Activated naive CD4-positive, alpha-beta T cell treated with anti-CD3 and anti-CD28 coated beads for 36 hours (primary cell): ENCODE results near the gene SIK2. TPM values are rescaled to one million over a fixed set of nuclear protein-coding genes. Genes with fewer than 3 reads are reported as not detected.

Experiments
- CTCF ChIA-PET: fragments of 350-600 bp; sonication (Branson Sonifier 250); formaldehyde crosslinking; loops from one replicate; lab custom pipeline; 2021; ENCODE audit warnings: antibody characterized with exemption; lab: Charles Lee
- DNase-seq: peaks from one replicate; pipeline ENCODE4 v3.0.0-alpha.2; 2020
- H3K27ac Mint-ChIP-seq: one replicate; pipeline ENCODE4 v1.8.0; 2021; ENCODE audit warnings: mild to moderate bottlenecking, mixed read lengths
- H3K27me3 Mint-ChIP-seq: one replicate; pipeline ENCODE4 v1.8.0; 2021; ENCODE audit warnings: low read depth, mixed read lengths
- H3K36me3 Mint-ChIP-seq: one replicate; pipeline ENCODE4 v1.8.0; 2021; ENCODE audit warnings: low read depth, mixed read lengths
- H3K4me1 Mint-ChIP-seq: one replicate; pipeline ENCODE4 v1.8.0; 2021; ENCODE audit warnings: low read depth, mixed read lengths
- H3K4me3 Mint-ChIP-seq: one replicate; pipeline ENCODE4 v1.8.0; 2021; ENCODE audit warnings: mild to moderate bottlenecking, moderate library complexity, mixed read lengths
- H3K9me3 Mint-ChIP-seq: one replicate; pipeline ENCODE4 v1.8.0; 2021; ENCODE audit warnings: mixed read lengths
- intact Hi-C: fragments of 100-400 bp; cut with micrococcal nuclease; formaldehyde crosslinking; loops from one replicate; pipeline ENCODE4 v1.15.1; 2023
- total RNA-seq, 2 experiments: library from RNA; stranded (reverse); gene quantifications; one replicate each; pipeline ENCODE4 v1.2.3, GENCODE V29; 2021

The SIK2 gene
- total RNA-seq, 2 experiments from 2014 or later, result 3.5 to 3.8 TPM

DNA sequence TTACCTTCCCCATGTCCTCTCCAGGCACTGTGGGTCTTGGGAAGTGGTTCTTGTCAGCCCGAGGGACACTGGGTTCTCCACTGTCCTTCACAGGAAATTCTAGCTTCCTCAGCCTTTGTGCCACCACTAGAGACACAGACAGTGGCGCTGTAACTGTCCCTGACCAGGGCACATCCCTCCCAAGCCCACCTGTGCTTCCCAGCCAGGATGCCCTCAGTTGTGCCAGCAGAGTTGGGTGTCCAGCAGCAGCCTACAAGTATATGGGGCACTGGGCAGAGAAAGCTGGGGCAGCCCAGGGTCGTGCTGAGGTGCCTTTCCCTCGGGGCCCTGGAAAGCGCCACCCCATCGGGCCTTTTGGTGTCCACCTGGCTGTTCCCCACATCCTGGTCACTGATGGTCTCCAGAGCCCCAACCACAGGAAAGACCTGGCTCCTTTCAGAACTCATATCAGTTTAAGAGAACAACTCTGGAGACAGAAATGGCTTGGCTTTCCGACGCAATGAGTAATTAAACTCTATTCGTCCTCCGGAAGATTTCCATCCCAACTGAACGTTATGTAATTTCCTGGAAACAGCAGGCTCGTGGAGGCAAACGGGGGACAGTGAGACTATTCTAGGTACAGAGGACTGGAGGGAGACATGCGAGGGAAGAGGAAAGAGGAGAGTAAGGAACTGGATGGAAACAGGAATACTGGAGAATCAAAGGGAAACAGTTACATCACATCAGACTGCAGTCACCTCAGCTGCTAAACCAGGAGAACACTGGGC is 135.4 kb downstream of the SIK2 start:
- Mint-ChIP-seq H3K4me1 (peaks cover 9% of the 10 kb centered on the region), H3K9me3 (no peaks in the 10 kb centered on the region), H3K36me3 (peaks cover 18% of the 10 kb centered on the region), H3K4me3 (no peak overlapping the region), H3K27ac (no peak overlapping the region), H3K27me3 (no peaks in the 10 kb centered on the region)
- DNase-seq, result no peak
- intact Hi-C loops, result no loop called here
- CTCF ChIA-PET, result no interaction called here

- no peak overlapping the region for H3K4me3 Mint-ChIP-seq
- no peak overlapping the region for H3K27ac Mint-ChIP-seq
- CTCF ChIA-PET, result no interaction called here
- H3K9me3 Mint-ChIP-seq, result no peaks in the 10 kb centered on the region
- no peaks in the 10 kb centered on the region for H3K27me3 Mint-ChIP-seq
- intact Hi-C loops, result no loop called here
- H3K4me1 Mint-ChIP-seq, result peaks cover 9% of the 10 kb centered on the region
- peaks cover 22% of the 10 kb centered on the region for H3K36me3 Mint-ChIP-seq
- no peak for DNase-seq
These were observed 137.1 kb downstream of the SIK2 start for GRCh38 chr11:111739299-111739698.

GRCh38 chr11:111741751-111742150 is 139.5 kb downstream of the SIK2 start:
- no peak overlapping the region for H3K4me3 Mint-ChIP-seq
- DNase-seq, result no peak
- CTCF ChIA-PET, result no interaction called here
- H3K4me1 Mint-ChIP-seq, result peaks cover 3% of the 10 kb centered on the region
- H3K9me3 Mint-ChIP-seq, result peaks cover under 1% of the 10 kb centered on the region
- H3K36me3 Mint-ChIP-seq, result peaks cover 34% of the 10 kb centered on the region
- intact Hi-C loops, result no loop called here
- H3K27me3 Mint-ChIP-seq, result no peaks in the 10 kb centered on the region
- no peak overlapping the region for H3K27ac Mint-ChIP-seq

DNA sequence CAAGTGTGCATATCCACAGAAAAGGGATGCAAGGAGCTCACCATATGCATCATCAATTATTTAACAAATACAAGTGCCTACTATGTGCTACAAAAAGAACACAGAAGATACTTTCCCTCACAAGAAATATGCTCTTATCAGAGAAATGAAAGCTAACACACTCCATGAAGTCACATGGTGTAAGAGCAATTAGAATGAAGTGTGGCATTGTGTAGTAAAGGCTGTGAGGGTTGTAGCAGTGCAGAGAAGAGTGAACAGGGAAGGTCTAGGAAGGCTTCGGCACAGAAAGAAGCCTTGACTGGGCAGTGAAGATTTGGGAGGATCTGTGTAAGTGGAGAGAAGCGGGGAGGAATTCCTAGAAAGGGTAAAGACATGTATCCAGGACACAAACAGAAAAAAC is 141.5 kb downstream of the SIK2 start:
- intact Hi-C loops, result no loop called here
- peaks cover 44% of the 10 kb centered on the region for H3K36me3 Mint-ChIP-seq
- no peak for DNase-seq
- H3K4me1 Mint-ChIP-seq, result no peaks in the 10 kb centered on the region
- CTCF ChIA-PET, result interaction anchor here (1.0 kb wide), 1 partner anchor 98 kb away, joined by 3 read pairs; no protein-coding TSS in a partner anchor
- H3K27me3 Mint-ChIP-seq, result no peaks in the 10 kb centered on the region
- no peak overlapping the region for H3K4me3 Mint-ChIP-seq
- no peak overlapping the region for H3K27ac Mint-ChIP-seq
- peaks cover 2% of the 10 kb centered on the region for H3K9me3 Mint-ChIP-seq

GRCh38 chr11:111745719-111746504 is 143.7 kb downstream of the SIK2 start:
- no peak overlapping the region for H3K4me3 Mint-ChIP-seq
- H3K27ac Mint-ChIP-seq, result no peak overlapping the region
- peaks cover 2% of the 10 kb centered on the region for H3K9me3 Mint-ChIP-seq
- no peak for DNase-seq
- H3K36me3 Mint-ChIP-seq, result peaks cover 50% of the 10 kb centered on the region
- no peaks in the 10 kb centered on the region for H3K4me1 Mint-ChIP-seq
- CTCF ChIA-PET, result interaction anchor here (0.8 kb wide), 1 partner anchor 32 kb away, joined by 3 read pairs; no protein-coding TSS in a partner anchor
- no peaks in the 10 kb centered on the region for H3K27me3 Mint-ChIP-seq
- intact Hi-C loops, result no loop called here

DNA sequence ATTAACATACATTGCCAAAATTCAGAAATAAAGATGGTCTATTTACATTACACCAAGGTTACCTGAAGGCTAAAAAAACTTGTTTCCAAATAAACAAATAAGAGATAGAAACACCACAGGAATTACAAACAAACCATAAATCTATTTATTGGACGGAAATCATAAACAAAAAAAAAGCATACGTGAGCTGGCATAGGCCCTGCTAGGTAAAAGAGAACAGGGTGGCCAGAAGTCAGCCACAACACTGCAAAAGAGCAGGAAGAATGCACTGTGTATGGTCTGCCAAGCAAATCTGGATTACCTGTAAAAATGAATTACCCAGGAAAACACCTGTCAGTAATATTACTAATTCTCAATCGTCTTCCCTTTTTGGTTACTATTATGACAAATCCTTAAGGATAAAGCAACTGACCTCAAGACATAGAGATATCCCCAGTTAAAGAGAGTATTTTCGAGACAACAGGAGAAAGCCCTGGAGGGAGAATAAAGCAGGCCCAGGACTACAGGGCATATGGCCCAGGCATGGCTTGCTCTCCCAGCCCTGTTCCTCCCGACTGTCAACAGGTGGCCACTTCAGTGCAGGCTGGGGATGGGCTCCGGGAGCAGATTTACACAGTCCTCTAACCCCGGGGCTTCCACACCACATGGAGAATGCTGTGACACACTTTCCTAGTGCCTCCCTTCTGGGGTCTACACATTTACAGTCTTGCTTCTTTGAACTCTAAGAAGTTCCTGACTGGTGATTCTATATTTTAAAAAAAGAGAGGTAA is 146.0 kb downstream of the SIK2 start:
- DNase-seq, result no peak
- no peaks in the 10 kb centered on the region for H3K27me3 Mint-ChIP-seq
- no peak overlapping the region for H3K4me3 Mint-ChIP-seq
- CTCF ChIA-PET, result no interaction called here
- intact Hi-C loops, result no loop called here
- H3K4me1 Mint-ChIP-seq, result no peaks in the 10 kb centered on the region
- no peak overlapping the region for H3K27ac Mint-ChIP-seq
- H3K36me3 Mint-ChIP-seq, result peaks cover 49% of the 10 kb centered on the region
- peaks cover 2% of the 10 kb centered on the region for H3K9me3 Mint-ChIP-seq

DNA sequence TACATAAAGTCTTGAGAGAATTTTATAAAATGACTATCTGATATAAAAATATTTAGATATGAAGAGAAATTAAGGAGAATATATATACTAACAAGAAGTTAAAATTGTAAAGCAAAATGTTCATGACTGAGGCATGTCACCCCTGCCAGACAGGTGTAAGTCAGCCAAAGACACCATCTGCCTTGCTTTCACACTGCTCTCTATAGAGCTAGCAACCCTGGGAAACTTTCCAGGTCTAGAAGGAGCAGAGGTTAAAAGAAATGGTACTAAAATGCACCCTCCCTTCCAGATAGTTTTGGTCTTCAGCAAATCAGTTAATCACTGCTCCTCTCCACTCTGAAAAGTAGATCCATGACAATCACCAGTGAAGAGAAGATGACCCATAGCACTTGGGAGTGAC is 147.4 kb downstream of the SIK2 start:
- H3K9me3 Mint-ChIP-seq, result peaks cover 2% of the 10 kb centered on the region
- DNase-seq, result no peak
- CTCF ChIA-PET, result no interaction called here
- no peaks in the 10 kb centered on the region for H3K4me1 Mint-ChIP-seq
- intact Hi-C loops, result no loop called here
- no peak overlapping the region for H3K27ac Mint-ChIP-seq
- no peaks in the 10 kb centered on the region for H3K27me3 Mint-ChIP-seq
- peaks cover 49% of the 10 kb centered on the region for H3K36me3 Mint-ChIP-seq
- H3K4me3 Mint-ChIP-seq, result no peak overlapping the region

GRCh38 chr11:111756097-111756496 is 153.8 kb downstream of the SIK2 start:
- intact Hi-C loops, result no loop called here
- no peak overlapping the region for H3K27ac Mint-ChIP-seq
- no peaks in the 10 kb centered on the region for H3K9me3 Mint-ChIP-seq
- no peak for DNase-seq
- peaks cover 40% of the 10 kb centered on the region for H3K36me3 Mint-ChIP-seq
- CTCF ChIA-PET, result interaction anchor here (0.7 kb wide), 1 partner anchor 301 kb away, joined by 3 read pairs; no protein-coding TSS in a partner anchor
- no peaks in the 10 kb centered on the region for H3K4me1 Mint-ChIP-seq
- no peaks in the 10 kb centered on the region for H3K27me3 Mint-ChIP-seq
- H3K4me3 Mint-ChIP-seq, result no peak overlapping the region

DNA sequence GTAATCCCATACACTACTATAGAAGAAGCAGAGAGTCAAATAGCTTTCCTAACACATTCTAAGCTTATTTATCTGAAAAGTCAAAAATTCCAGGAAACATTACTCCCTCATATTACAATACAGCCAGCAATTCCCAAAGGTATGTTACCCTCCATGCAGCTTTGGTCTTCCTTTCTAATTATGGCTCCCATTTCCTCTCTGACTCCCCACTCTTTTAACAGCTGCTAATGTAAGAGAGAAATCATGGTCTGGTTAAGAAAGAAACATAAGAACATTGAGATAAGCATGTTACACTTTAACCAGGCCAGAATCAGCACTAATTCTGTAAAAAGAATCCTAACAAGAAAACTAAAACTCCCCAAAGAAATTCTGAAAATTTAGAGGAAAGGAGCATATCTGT is 157.1 kb downstream of the SIK2 start:
- Mint-ChIP-seq H3K27ac (no peak overlapping the region), H3K4me1 (peaks cover 16% of the 10 kb centered on the region), H3K4me3 (no peak overlapping the region), H3K9me3 (no peaks in the 10 kb centered on the region), H3K27me3 (no peaks in the 10 kb centered on the region), H3K36me3 (peaks cover 52% of the 10 kb centered on the region)
- CTCF ChIA-PET, result interaction anchor here (0.6 to 1.6 kb wide), 2 partner anchors 68 to 111 kb away, joined by 3 read pairs; no protein-coding TSS in a partner anchor
- no peak for DNase-seq
- intact Hi-C loops, result no loop called here

GRCh38 chr11:111759778-111760407 is 157.6 kb downstream of the SIK2 start:
- H3K27me3 Mint-ChIP-seq, result no peaks in the 10 kb centered on the region
- no peak overlapping the region for H3K4me3 Mint-ChIP-seq
- H3K4me1 Mint-ChIP-seq, result peaks cover 21% of the 10 kb centered on the region
- CTCF ChIA-PET, result interaction anchor here (0.6 to 1.6 kb wide), 3 partner anchors 111 to 1234 kb away, joined by 3 read pairs; no protein-coding TSS in a partner anchor
- H3K9me3 Mint-ChIP-seq, result no peaks in the 10 kb centered on the region
- no peak for DNase-seq
- intact Hi-C loops, result loop anchor here (10.0 kb wide), 1 partner anchor 265 kb away; the partner anchor contains the start of gene DLAT
- H3K36me3 Mint-ChIP-seq, result peaks cover 57% of the 10 kb centered on the region
- no peak overlapping the region for H3K27ac Mint-ChIP-seq

- no peak overlapping the region for H3K27ac Mint-ChIP-seq
- peaks cover 25% of the 10 kb centered on the region for H3K4me1 Mint-ChIP-seq
- H3K4me3 Mint-ChIP-seq, result no peak overlapping the region
- CTCF ChIA-PET, result interaction anchor here (0.6 to 3.3 kb wide), 5 partner anchors 14 to 314 kb away, joined by 3 to 16 read pairs (median 3); no protein-coding TSS in a partner anchor
- H3K36me3 Mint-ChIP-seq, result peaks cover 61% of the 10 kb centered on the region
- no peaks in the 10 kb centered on the region for H3K27me3 Mint-ChIP-seq
- DNase-seq, result no peak
- intact Hi-C loops, result loop anchor here (10.0 kb wide), 1 partner anchor 264 kb away; the partner anchor contains the start of gene DLAT
- H3K9me3 Mint-ChIP-seq, result no peaks in the 10 kb centered on the region
These were observed 158.8 kb downstream of the SIK2 start for GRCh38 chr11:111761036-111761435.
